ENCODE data around the gene ARMC12. TPM values are rescaled to one million over a fixed set of nuclear protein-coding genes. Genes with fewer than 3 reads are reported as not detected.

The ARMC12 gene
- total RNA-seq, 2 experiments from 2014 or later: 1.9 to 2.8 TPM

DNA sequence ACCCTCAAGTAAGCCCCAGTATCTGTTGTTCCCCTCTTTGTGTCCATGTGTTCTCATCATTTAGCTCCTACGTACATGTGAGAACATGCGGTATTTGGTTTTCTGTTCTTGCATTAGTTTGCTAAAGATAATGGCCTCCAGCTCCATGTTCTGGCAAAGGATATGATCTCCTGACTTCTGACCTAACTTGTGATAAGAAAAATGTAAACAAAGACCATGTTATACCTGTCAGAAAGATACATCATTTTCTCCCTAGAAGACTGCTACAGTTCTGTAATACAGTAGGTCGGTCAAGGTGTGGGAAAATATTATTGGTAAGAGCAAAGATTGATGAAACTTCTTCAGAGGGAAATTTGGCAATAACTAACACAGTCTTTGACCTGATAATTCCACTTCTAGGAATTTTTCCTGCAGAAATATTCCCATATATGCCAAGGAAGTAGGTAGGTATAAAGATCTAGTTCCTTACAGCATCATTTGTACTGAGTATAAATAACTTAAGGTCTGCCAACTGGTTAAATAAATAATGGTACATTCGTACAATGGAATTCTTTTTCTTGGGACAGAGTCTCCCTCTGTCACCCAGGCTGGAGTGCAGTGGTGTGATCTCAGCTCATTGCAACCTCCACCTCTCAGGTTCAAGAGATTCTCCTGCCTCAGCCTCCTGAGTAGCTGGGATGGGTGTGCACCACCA is 29.0 kb upstream of the ARMC12 start:
- Mint-ChIP-seq H3K4me3 (no peak overlapping the region), H3K4me1 (ENCODE audit: low read depth) (peaks cover 14% of the 10 kb centered on the region), H3K9me3 (no peaks in the 10 kb centered on the region), H3K27me3 (no peaks in the 10 kb centered on the region), H3K27ac (no peak overlapping the region), H3K36me3 (ENCODE audit: low read depth) (no peaks in the 10 kb centered on the region)
- DNase-seq (no peak), ATAC-seq (ENCODE audit: poor library complexity) (no peak)
- Histone ChIP-seq H3K27ac (ENCODE audit: low read depth in 1 of 2, low read length in 2 of 2) (no peak overlapping the region), H3K4me3 (ENCODE audit: low read length) (no peak overlapping the region), H3K9me3 (ENCODE audit: control insufficient read depth in 1 of 2, insufficient read depth in 1 of 2, low read length in 2 of 2) (no peaks in the 10 kb centered on the region), H3K36me3 (ENCODE audit: insufficient read depth, low read length) (no peaks in the 10 kb centered on the region), H3K4me1 (ENCODE audit: insufficient read depth, low read length) (peaks cover 15% of the 10 kb centered on the region), H3K27me3 (ENCODE audit: control insufficient read depth in 1 of 2, insufficient read depth in 2 of 2, low read length in 2 of 2) (no peaks in the 10 kb centered on the region)
- intact Hi-C loops (cut with DNase I, micrococcal nuclease): no loop called here
- TF ChIP-seq, protein P1, sequence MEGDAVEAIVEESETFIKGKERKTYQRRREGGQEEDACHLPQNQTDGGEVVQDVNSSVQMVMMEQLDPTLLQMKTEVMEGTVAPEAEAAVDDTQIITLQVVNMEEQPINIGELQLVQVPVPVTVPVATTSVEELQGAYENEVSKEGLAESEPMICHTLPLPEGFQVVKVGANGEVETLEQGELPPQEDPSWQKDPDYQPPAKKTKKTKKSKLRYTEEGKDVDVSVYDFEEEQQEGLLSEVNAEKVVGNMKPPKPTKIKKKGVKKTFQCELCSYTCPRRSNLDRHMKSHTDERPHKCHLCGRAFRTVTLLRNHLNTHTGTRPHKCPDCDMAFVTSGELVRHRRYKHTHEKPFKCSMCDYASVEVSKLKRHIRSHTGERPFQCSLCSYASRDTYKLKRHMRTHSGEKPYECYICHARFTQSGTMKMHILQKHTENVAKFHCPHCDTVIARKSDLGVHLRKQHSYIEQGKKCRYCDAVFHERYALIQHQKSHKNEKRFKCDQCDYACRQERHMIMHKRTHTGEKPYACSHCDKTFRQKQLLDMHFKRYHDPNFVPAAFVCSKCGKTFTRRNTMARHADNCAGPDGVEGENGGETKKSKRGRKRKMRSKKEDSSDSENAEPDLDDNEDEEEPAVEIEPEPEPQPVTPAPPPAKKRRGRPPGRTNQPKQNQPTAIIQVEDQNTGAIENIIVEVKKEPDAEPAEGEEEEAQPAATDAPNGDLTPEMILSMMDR (IDR thresholded peaks at IDR 0.05): no peak
- ChIA-PET POLR2A (no interaction called here), CTCF (no interaction called here)

DNA sequence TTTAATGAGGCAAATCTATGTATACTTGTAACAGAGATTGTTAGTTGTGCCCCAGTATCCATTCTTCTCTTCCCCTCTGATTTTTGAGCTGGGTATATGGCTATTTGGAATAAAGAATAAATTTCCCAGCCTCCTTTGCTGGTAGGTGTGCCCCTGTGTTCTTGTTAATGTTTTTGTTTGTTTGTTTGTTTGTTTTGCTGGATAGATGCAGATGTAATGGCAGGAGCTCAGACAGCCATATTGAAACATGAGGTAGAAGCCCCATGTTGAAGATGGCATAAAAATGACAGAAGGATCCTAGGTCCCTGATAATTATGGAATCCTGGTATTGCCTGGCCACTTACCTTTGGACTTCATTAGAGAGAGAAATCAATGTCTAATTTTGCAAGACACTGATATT is 28.2 kb upstream of the ARMC12 start:
- H3K4me3 Mint-ChIP-seq: no peak overlapping the region
- intact Hi-C loops (cut with DNase I, micrococcal nuclease): no loop called here
- peaks cover 20% of the 10 kb centered on the region for H3K4me1 Mint-ChIP-seq (ENCODE audit: low read depth)
- Histone ChIP-seq H3K4me3 (ENCODE audit: low read length) (no peak overlapping the region), H3K9me3 (ENCODE audit: control insufficient read depth in 1 of 2, insufficient read depth in 1 of 2, low read length in 2 of 2) (no peaks in the 10 kb centered on the region), H3K36me3 (ENCODE audit: insufficient read depth, low read length) (no peaks in the 10 kb centered on the region), H3K27me3 (ENCODE audit: control insufficient read depth in 1 of 2, insufficient read depth in 2 of 2, low read length in 2 of 2) (no peaks in the 10 kb centered on the region), H3K4me1 (ENCODE audit: insufficient read depth, low read length) (peaks cover 22% of the 10 kb centered on the region), H3K27ac (ENCODE audit: low read depth in 1 of 2, low read length in 2 of 2) (no peak overlapping the region)
- ChIA-PET POLR2A (no interaction called here), CTCF (no interaction called here)
- no peak overlapping the region for H3K27ac Mint-ChIP-seq
- H3K9me3 Mint-ChIP-seq: no peaks in the 10 kb centered on the region
- H3K36me3 Mint-ChIP-seq (ENCODE audit: low read depth): no peaks in the 10 kb centered on the region
- TF ChIP-seq, protein P1 (IDR thresholded peaks at IDR 0.05): no peak
- ATAC-seq (ENCODE audit: poor library complexity) (no peak), DNase-seq (no peak)
- H3K27me3 Mint-ChIP-seq: no peaks in the 10 kb centered on the region

DNA sequence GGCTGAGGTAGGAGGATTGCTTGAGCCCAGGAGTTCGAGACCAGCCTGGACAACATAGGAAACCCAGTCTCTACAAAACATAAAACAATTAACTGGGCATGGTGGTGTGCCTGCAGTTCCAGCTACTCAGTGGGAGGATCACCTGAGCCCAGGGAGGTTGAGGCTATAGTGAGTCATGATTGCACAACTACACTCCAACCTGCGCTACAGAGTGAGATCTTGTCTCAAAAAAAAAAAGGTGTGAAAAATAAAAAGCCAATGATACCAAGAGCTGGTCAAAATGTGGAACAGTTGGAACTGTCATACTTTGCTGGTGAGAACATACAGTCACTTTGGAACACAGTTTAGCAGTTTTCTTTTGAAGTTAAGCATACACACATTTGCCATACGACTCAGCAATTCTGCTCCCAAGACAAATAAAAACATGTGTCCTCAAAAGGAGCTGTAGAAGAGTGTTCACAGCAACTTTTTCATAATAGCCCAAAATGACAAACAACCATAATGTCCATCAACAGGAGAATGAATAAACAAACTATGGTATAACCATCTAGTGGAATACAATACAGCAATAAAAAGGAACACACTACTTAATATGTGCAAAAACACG is 26.5 kb upstream of the ARMC12 start:
- Histone ChIP-seq H3K9me3 (ENCODE audit: control insufficient read depth in 1 of 2, insufficient read depth in 1 of 2, low read length in 2 of 2) (no peaks in the 10 kb centered on the region), H3K4me1 (ENCODE audit: insufficient read depth, low read length) (peaks cover 23% of the 10 kb centered on the region), H3K27ac (ENCODE audit: low read depth in 1 of 2, low read length in 2 of 2) (no peak overlapping the region), H3K36me3 (ENCODE audit: insufficient read depth, low read length) (no peaks in the 10 kb centered on the region), H3K4me3 (ENCODE audit: low read length) (no peak overlapping the region), H3K27me3 (ENCODE audit: control insufficient read depth in 1 of 2, insufficient read depth in 2 of 2, low read length in 2 of 2) (no peaks in the 10 kb centered on the region)
- no peak overlapping the region for H3K27ac Mint-ChIP-seq
- H3K4me3 Mint-ChIP-seq: no peak overlapping the region
- peaks cover 25% of the 10 kb centered on the region for H3K4me1 Mint-ChIP-seq (ENCODE audit: low read depth)
- ChIA-PET CTCF (interaction anchor here (0.7 to 1.3 kb wide), 3 partner anchors 19 to 86 kb away, joined by 3 to 4 read pairs (median 3); no protein-coding TSS in a partner anchor), POLR2A (interaction anchor here (0.6 to 1.0 kb wide), 2 partner anchors 20 to 23 kb away, joined by 3 read pairs; no protein-coding TSS in a partner anchor)
- H3K27me3 Mint-ChIP-seq: no peaks in the 10 kb centered on the region
- no peaks in the 10 kb centered on the region for H3K9me3 Mint-ChIP-seq
- ATAC-seq (ENCODE audit: poor library complexity) (peak; percentile 58), DNase-seq (peak in 4 of 14 experiments; percentile 34 to 62 (median 46))
- intact Hi-C loops (cut with DNase I, micrococcal nuclease): no loop called here
- H3K36me3 Mint-ChIP-seq (ENCODE audit: low read depth): no peaks in the 10 kb centered on the region
- TF ChIP-seq, protein P1 (IDR thresholded peaks at IDR 0.05): no peak

All from CD4-positive, alpha-beta T cell (primary cell).